Mucosa of rectum (tissue), 2 donors: ENCODE results near the gene NR2F1-AS1.

Source experiments
- H3K27ac ChIP-seq, 2 donors: one replicate each; pipeline ENCODE4 v1.7.0; 2013; ENCODE audit warnings: inconsistent platforms in 2 of 2, low read depth in 2 of 2, low read length in 2 of 2
- H3K27me3 ChIP-seq, 2 donors: one replicate each; pipeline ENCODE4 v1.7.0; 2013; ENCODE audit warnings: low read length in 2 of 2; ENCODE audit not compliant: control insufficient read depth in 2 of 2, insufficient read depth in 2 of 2
- H3K36me3 ChIP-seq, 2 donors: one replicate each; pipeline ENCODE4 v1.7.0; 2013; ENCODE audit warnings: low read length in 2 of 2; ENCODE audit not compliant: control insufficient read depth in 2 of 2, insufficient read depth in 2 of 2
- H3K4me1 ChIP-seq, 2 donors: one replicate each; pipeline ENCODE4 v1.7.0; 2013; ENCODE audit warnings: low read length in 2 of 2, mild to moderate bottlenecking in 1 of 2; ENCODE audit not compliant: control insufficient read depth in 2 of 2, insufficient read depth in 2 of 2
- H3K4me3 ChIP-seq, 2 donors: one replicate each; pipeline ENCODE4 v1.7.0; 2013; ENCODE audit warnings: low read length in 2 of 2
- H3K9ac ChIP-seq, 2 donors: one replicate each; pipeline ENCODE4 v1.7.0; 2013; ENCODE audit warnings: low read length in 2 of 2, low read depth in 1 of 2, mild to moderate bottlenecking in 1 of 2
- H3K9me3 ChIP-seq, 2 donors: one replicate each; pipeline ENCODE4 v1.7.0; 2013; ENCODE audit warnings: low read length in 2 of 2; ENCODE audit not compliant: control insufficient read depth in 2 of 2
- donor health status: healthy.
- donor health status: Normal muscosa, but diverticular disease.

Gene NR2F1-AS1

DNA sequence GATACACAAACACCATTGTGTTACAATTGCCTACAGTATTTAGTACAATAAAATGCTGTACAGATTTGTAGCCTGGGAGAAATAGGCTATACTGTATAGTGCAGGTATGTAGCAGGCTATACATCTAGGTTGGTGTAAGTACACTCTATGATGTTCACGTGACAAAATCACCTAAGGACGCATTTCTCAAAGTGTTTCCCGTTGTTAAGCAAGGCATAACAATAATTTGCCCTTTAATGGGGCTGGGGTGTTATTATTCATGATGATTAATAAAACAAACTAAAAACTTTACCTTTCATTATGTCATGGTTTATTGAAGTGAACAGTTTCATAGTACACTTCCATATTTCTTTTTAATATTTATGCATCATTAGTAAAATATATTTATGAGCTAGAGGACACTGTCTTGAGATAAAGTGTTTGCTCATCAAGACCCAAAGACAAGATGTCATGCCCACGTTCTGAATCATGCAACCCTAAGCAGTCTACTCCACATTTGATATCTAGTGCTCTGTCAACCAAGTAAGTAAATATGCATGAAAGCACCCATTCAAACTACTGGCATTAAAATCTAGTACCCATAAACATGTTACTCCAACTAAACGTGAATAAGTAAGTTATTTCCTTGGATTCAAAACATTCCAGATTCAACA lies 220.5 kb downstream of the NR2F1-AS1 start:
- no peaks in the 10 kb centered on the region for H3K9me3 ChIP-seq
- H3K4me1 ChIP-seq = no peaks in the 10 kb centered on the region
- no peak overlapping the region for H3K9ac ChIP-seq
- H3K27me3 ChIP-seq = no peaks in the 10 kb centered on the region
- H3K27ac ChIP-seq = no peak overlapping the region
- no peaks in the 10 kb centered on the region for H3K36me3 ChIP-seq
- H3K4me3 ChIP-seq = no peak overlapping the region

- Histone ChIP-seq H3K36me3 (no peaks in the 10 kb centered on the region), H3K27me3 (no peaks in the 10 kb centered on the region), H3K9me3 (no peaks in the 10 kb centered on the region), H3K9ac (no peak overlapping the region), H3K4me3 (no peak overlapping the region), H3K27ac (no peak overlapping the region), H3K4me1 (no peaks in the 10 kb centered on the region)
These were observed 221.1 kb downstream of the NR2F1-AS1 start for GRCh38 chr5:93359960-93360305.
